ENCODE data around the gene RIN1. TPM values are rescaled to one million over a fixed set of nuclear protein-coding genes. Genes with fewer than 3 reads are reported as not detected.
A peak's percentile ranks its signal among the peaks of the same experiment; 100 is the strongest.

The RIN1 gene
- total and polyA plus RNA-seq, 9 of the 15 experiments (the other 6 are each of a cell fraction or from before 2014, with no cell fraction given), result 0.01 to 1.2 (median 0.45) TPM; not detected in 1

DNA sequence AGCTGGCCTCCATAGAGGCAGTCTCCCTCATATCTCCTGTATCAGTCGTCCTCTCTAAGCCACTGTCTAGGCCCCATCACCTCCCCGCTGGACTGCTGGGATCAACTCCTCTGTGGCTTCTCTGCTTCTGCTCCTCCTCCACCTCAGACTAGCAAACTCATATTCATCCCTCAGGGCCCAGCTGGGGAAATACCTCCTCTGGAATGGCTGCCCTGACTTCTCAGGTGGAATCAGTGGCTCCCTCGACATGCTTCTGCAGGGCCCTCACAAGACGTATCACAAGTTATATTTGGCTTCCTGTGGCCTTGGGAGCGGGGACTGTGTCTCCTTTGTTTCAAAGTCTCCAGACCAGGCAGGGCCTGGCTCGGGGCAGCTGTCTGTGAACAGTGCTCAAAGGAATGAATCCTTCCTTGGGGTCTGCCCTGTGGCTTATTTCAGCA is 25.3 kb upstream of the RIN1 start (continued):
- TF ChIP-seq, protein P1, sequence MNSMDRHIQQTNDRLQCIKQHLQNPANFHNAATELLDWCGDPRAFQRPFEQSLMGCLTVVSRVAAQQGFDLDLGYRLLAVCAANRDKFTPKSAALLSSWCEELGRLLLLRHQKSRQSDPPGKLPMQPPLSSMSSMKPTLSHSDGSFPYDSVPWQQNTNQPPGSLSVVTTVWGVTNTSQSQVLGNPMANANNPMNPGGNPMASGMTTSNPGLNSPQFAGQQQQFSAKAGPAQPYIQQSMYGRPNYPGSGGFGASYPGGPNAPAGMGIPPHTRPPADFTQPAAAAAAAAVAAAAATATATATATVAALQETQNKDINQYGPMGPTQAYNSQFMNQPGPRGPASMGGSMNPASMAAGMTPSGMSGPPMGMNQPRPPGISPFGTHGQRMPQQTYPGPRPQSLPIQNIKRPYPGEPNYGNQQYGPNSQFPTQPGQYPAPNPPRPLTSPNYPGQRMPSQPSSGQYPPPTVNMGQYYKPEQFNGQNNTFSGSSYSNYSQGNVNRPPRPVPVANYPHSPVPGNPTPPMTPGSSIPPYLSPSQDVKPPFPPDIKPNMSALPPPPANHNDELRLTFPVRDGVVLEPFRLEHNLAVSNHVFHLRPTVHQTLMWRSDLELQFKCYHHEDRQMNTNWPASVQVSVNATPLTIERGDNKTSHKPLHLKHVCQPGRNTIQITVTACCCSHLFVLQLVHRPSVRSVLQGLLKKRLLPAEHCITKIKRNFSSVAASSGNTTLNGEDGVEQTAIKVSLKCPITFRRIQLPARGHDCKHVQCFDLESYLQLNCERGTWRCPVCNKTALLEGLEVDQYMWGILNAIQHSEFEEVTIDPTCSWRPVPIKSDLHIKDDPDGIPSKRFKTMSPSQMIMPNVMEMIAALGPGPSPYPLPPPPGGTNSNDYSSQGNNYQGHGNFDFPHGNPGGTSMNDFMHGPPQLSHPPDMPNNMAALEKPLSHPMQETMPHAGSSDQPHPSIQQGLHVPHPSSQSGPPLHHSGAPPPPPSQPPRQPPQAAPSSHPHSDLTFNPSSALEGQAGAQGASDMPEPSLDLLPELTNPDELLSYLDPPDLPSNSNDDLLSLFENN (IDR thresholded peaks at IDR 0.05; ENCODE audit: low read depth in 2 of 2, low read length in 2 of 2), result no peak
- TF ChIP-seq SRSF1 (IDR thresholded peaks at IDR 0.05; ENCODE audit: low read depth, low read length), result no peak

DNA sequence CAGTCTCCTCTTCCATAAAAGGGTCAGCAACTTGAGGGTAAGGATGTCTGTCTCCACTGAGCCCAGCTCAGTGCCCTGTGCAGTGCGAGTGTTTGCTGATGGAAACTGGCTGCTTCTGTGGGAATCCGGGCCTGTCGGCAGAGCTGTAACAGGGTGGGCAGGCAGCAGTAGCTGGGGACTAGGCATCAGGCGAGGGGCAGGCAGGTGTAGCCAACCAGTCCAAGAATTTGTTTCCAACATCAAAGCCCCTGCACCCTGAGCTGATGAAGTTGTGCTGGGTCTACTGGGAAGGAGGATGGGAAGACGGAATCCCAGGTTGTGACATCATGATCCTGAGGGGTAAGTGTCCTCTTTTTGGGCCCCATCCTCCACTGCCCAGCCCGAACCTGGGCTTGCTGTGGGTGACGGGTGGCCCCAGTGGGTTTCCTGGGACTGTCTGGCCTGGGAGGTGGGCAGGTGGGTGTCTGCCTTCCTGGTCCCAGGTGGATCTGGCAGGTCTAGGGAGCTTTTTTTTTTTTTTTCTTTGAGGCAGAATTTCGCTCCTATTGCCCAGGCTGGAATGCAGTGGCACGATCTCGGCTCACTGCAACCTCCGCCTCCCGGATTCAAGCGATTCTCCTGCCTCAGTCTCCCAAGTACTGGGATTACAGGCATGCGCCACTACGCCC is 24.3 kb upstream of the RIN1 start:
- no peak overlapping the region for H3K27ac ChIP-seq (ENCODE audit: extremely low read depth, low read depth, low read length)
- ATAC-seq, result no peak
- no TSS peak for BruUV-seq (replicated peaks)
- DNase-seq (ENCODE audit: extremely low read depth in 1 of 4, low spot score in 3 of 4), result peak in 2 of 4 experiments; percentile 12 to 20
- no peak overlapping the region for H3K4me2 ChIP-seq (ENCODE audit: insufficient read depth, low read length)
- H3K9me1 ChIP-seq (ENCODE audit: control insufficient read depth, insufficient read depth, low read length), result no peaks in the 10 kb centered on the region
- peaks cover 32% of the 10 kb centered on the region; the same call in 2 of the 3 replicates for H3K36me3 ChIP-seq (ENCODE audit: control insufficient read depth, insufficient read depth, low read length)
- no peak overlapping the region for H2AFZ ChIP-seq (ENCODE audit: low read depth, low read length)
- in situ Hi-C loops (cut with MboI), result no loop called here
- POLR2A ChIA-PET, result interaction anchor here (0.6 to 2.8 kb wide), 8 partner anchors 8 to 78 kb away, joined by 3 to 12 read pairs (median 5); partner anchors contain the start of gene B4GAT1
- H3K9ac ChIP-seq (ENCODE audit: insufficient read depth in 1 of 2, low read depth in 2 of 2, low read length in 2 of 2), result peak overlapping the region in 1 of 2 experiments; percentile 0; a peak in 2 of 4 replicates
- H3K27me3 ChIP-seq (ENCODE audit: control insufficient read depth in 2 of 2, insufficient read depth in 2 of 2, low read length in 2 of 2), result no peaks in the 10 kb centered on the region
- peaks cover 0 to 15% of the 10 kb centered on the region in 2 experiments; a peak in 4 of 5 replicates for H3K4me1 ChIP-seq (replicated peaks in 1 of 2; ENCODE audit: control insufficient read depth in 2 of 2, insufficient read depth in 2 of 2, low read length in 2 of 2)
- intact Hi-C loops (cut with micrococcal nuclease), result no loop called here
- CTCF ChIA-PET (ENCODE audit: low intra/inter-chr PET ratio), result no interaction called here
- H3K9me3 ChIP-seq (replicated peaks; ENCODE audit: control insufficient read depth, insufficient read depth, low read depth, low read length), result no peaks in the 10 kb centered on the region
- FAIRE-seq, result no peak
- no peak overlapping the region for H3K4me3 ChIP-seq
- 83% methylated on average over 10 of the region's 15 CpGs for WGBS (ENCODE audit: insufficient coverage, low coverage, missing lambda C conversion rate)
- H3K79me2 ChIP-seq (ENCODE audit: control insufficient read depth, insufficient read depth, low read length), result no peaks in the 10 kb centered on the region
- H4K20me1 ChIP-seq (replicated peaks; ENCODE audit: control insufficient read depth, insufficient read depth, low read length), result peaks cover 18% of the 10 kb centered on the region
- TF ChIP-seq E2F6 (IDR thresholded peaks at IDR 0.05; ENCODE audit: borderline replicate concordance in 1 of 2, extremely low read depth in 1 of 2, insufficient read depth in 1 of 2, insufficient read length in 1 of 2, low read depth in 1 of 2, low read length in 1 of 2, poor library complexity in 1 of 2, severe bottlenecking in 1 of 2), result no peak
- TF ChIP-seq MYNN (IDR thresholded peaks at IDR 0.05), result peak; percentile 49; the same call in 1 of the 2 replicates
- TF ChIP-seq MYNN (CRISPR knock-in tag; IDR thresholded peaks at IDR 0.05), result no peak
- no peak for TF ChIP-seq HNRNPLL (IDR thresholded peaks at IDR 0.05; ENCODE audit: low read depth, low read length, poor library complexity, severe bottlenecking)
- TF ChIP-seq, protein P2, sequence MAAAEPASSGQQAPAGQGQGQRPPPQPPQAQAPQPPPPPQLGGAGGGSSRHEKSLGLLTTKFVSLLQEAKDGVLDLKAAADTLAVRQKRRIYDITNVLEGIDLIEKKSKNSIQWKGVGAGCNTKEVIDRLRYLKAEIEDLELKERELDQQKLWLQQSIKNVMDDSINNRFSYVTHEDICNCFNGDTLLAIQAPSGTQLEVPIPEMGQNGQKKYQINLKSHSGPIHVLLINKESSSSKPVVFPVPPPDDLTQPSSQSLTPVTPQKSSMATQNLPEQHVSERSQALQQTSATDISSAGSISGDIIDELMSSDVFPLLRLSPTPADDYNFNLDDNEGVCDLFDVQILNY (CRISPR knock-in tag; IDR thresholded peaks at IDR 0.05), result 0 out of 2 replicates have a peak, but pooled peaks have one; percentile 36
- peak; percentile 72 for TF ChIP-seq POLR2G (IDR thresholded peaks at IDR 0.05; ENCODE audit: low read depth, low read length)
- peak; percentile 51 for TF ChIP-seq SIRT6 (IDR thresholded peaks at IDR 0.05; ENCODE audit: low read depth, low read length)
- no peak for TF ChIP-seq SLC30A9 (CRISPR knock-in tag; IDR thresholded peaks at IDR 0.05)
- no peak for TF ChIP-seq GABPB2 (CRISPR knock-in tag; conservative IDR thresholded peaks at IDR 0.05)
- no peak for TF ChIP-seq MEF2D (tag; conservative IDR thresholded peaks at IDR 0.05; ENCODE audit: low read depth)
- TF ChIP-seq SUPT5H (IDR thresholded peaks at IDR 0.05), result peak; percentile 50
- TF ChIP-seq ZNF224 (CRISPR knock-in tag; IDR thresholded peaks at IDR 0.05), result no peak
- TF ChIP-seq ZNF780A (CRISPR knock-in tag; IDR thresholded peaks at IDR 0.05), result no peak

Measured in K562 (cell line).